Gastrocnemius medialis (tissue), 4 donors: ENCODE data around the gene PARP15. TPM values are rescaled to one million over a fixed set of nuclear protein-coding genes. Genes with fewer than 3 reads are reported as not detected.

Experiments
- ATAC-seq, 2 donors: fragments of 150-250 bp; one replicate each; pipeline ENCODE4 v1.9.1; 2016
- DNase-seq, 2 donors: peaks; one replicate each; pipeline ENCODE4 v3.0.0-alpha.2; 2019
- H3K27ac ChIP-seq, 4 donors: fragments of 200-600 bp; sonication (generic); 1 replicate in 1 of 4; 2 replicates in 3 of 4; pipeline ENCODE4 v1.5.1; 2016 to 2018; ENCODE audit warnings: mild to moderate bottlenecking in 2 of 4, moderate library complexity in 1 of 4
- H3K27me3 ChIP-seq, 3 donors: fragments of 200-600 bp; sonication (generic) in 2 of 3; 1 replicate in 1 of 3; 2 replicates in 2 of 3; pipeline versions ENCODE4 v1.5.1 to v1.6.0; 2016 to 2019; ENCODE audit warnings: mild to moderate bottlenecking in 1 of 3, moderate library complexity in 1 of 3
- H3K36me3 ChIP-seq, 2 donors: fragments of 200-600 bp; sonication (generic) in 1 of 2; one replicate each; pipeline ENCODE4 v1.5.1; 2017 to 2018
- H3K4me1 ChIP-seq, 2 donors: fragments of 200-600 bp; sonication (generic) in 1 of 2; one replicate each; pipeline ENCODE4 v1.5.1; 2016 to 2017; ENCODE audit warnings: mild to moderate bottlenecking in 2 of 2
- H3K4me3 ChIP-seq, 4 donors: fragments of 200-600 bp; sonication (generic) in 3 of 4; 1 replicate in 1 of 4; 2 replicates in 3 of 4; pipeline ENCODE4 v1.5.1; 2016 to 2019; ENCODE audit warnings: mild to moderate bottlenecking in 2 of 4
- H3K9me3 ChIP-seq, 3 donors: fragments of 200-600 bp; sonication (generic) in 2 of 3; 1 replicate in 1 of 3; 2 replicates in 2 of 3; pipeline ENCODE4 v1.5.1; 2016 to 2019
- CTCF ChIP-seq, 5 experiments: fragments of 450-650 bp in 3 of 5; fragments of 200-600 bp in 2 of 5; sonication (generic) in 2 of 5; IDR thresholded peaks in 4 of 5; conservative IDR thresholded peaks in 1 of 5; 1 replicate in 4 of 5; 2 replicates in 1 of 5; pipeline ENCODE4 v1.5.1; 2016 to 2019; ENCODE audit warnings: antibody characterized with exemption in 5 of 5, mild to moderate bottlenecking in 3 of 5, moderate library complexity in 3 of 5
- POLR2A ChIP-seq, 2 donors: fragments of 450-650 bp; IDR thresholded peaks; one replicate each; pipeline ENCODE4 v1.6.1; 2017; ENCODE audit warnings: antibody characterized with exemption in 2 of 2, mild to moderate bottlenecking in 2 of 2, moderate library complexity in 2 of 2
- in situ Hi-C, 4 donors: fragments of 200-750 bp; cut with MboI; loops; one replicate each; pipeline versions ENCODE4 v1.15.0 to v1.8.0; 2017; ENCODE audit warnings: low sequenced_read_pairs in 4 of 4
- intact Hi-C: fragments of 100-400 bp; cut with DNase I; formaldehyde crosslinking; loops from one replicate; pipeline ENCODE4 v1.15.1; 2023; ENCODE audit warnings: low total_unique reads
- total RNA-seq, 4 donors: library from RNA; depleted of rRNA; stranded (reverse); fragments of >200 nt; gene quantifications; one replicate each; pipeline versions ENCODE4 v1.1.0 to v1.2.3, GENCODE V29; 2016

PARP15 gene
- total RNA-seq, 4 donors from 2014 or later = 0.16 to 0.51 TPM; not detected in 2

- intact Hi-C loops = loop anchor here (2.0 to 5.0 kb wide), 2 partner anchors 221 to 294 kb away; partner anchors contain the start of gene FAM162A
- no peaks in the 10 kb centered on the region for H3K36me3 ChIP-seq
- in situ Hi-C loops = loop anchor here (5.0 to 25.0 kb wide), 6 partner anchors 116 to 1141 kb away; partner anchors contain the start of genes POLQ (in 2 of the 4), DTX3L (in 1 of the 4) and PARP9 (in 1 of the 4)
- H3K4me1 ChIP-seq = peaks cover 21% of the 10 kb centered on the region in 2 donors
- DNase-seq (peak in 1 of 2 donors; percentile 19), ATAC-seq (no peak)
- H3K4me3 ChIP-seq = peak overlapping the region in 1 of 4 donors; percentile 98
- TF ChIP-seq POLR2A (IDR thresholded peaks at IDR 0.05) (no peak), CTCF (IDR thresholded peaks at IDR 0.05 in 4 of 5, conservative IDR thresholded peaks at IDR 0.05 in 1 of 5) (no peak)
- no peaks in the 10 kb centered on the region for H3K27me3 ChIP-seq
- no peaks in the 10 kb centered on the region for H3K9me3 ChIP-seq
- peak overlapping the region; percentile 26 to 87 (median 86) for H3K27ac ChIP-seq
Measured at GRCh38 chr3:122678506-122678905, 101.1 kb downstream of the PARP15 start.

- Histone ChIP-seq H3K9me3 (no peaks in the 10 kb centered on the region), H3K4me3 (peak overlapping the region; percentile 84 to 98 (median 98)), H3K36me3 (no peaks in the 10 kb centered on the region), H3K4me1 (peaks cover 21 to 24% of the 10 kb centered on the region in 2 donors), H3K27ac (peak overlapping the region; percentile 84 to 87 (median 86)), H3K27me3 (no peaks in the 10 kb centered on the region)
- ATAC-seq (peak; percentile 51 to 74), DNase-seq (peak; percentile 39 to 68)
- in situ Hi-C loops (loop anchor here (5.0 to 25.0 kb wide), 6 partner anchors 117 to 1142 kb away; partner anchors contain the start of genes POLQ (in 2 of the 4), DTX3L (in 1 of the 4) and PARP9 (in 1 of the 4)), intact Hi-C loops (loop anchor here (1.0 to 5.0 kb wide), 4 partner anchors 115 to 294 kb away; partner anchors contain the start of genes DTX3L, FAM162A and PARP9)
- peak; percentile 71 to 84 (median 80) for TF ChIP-seq CTCF (IDR thresholded peaks at IDR 0.05 in 4 of 5, conservative IDR thresholded peaks at IDR 0.05 in 1 of 5)
- TF ChIP-seq POLR2A (IDR thresholded peaks at IDR 0.05) = no peak
Measured at GRCh38 chr3:122679085-122679881, 101.8 kb downstream of the PARP15 start.

- no peaks in the 10 kb centered on the region for H3K9me3 ChIP-seq
- peak overlapping the region; percentile 84 to 87 (median 86) for H3K27ac ChIP-seq
- peaks cover 21 to 24% of the 10 kb centered on the region in 2 donors for H3K4me1 ChIP-seq
- no peaks in the 10 kb centered on the region for H3K36me3 ChIP-seq
- intact Hi-C loops (loop anchor here (1.0 to 5.0 kb wide), 7 partner anchors 116 to 1133 kb away; partner anchors contain the start of genes DTX3L, FAM162A, PARP9 and POLQ), in situ Hi-C loops (loop anchor here (5.0 to 25.0 kb wide), 6 partner anchors 118 to 1143 kb away; partner anchors contain the start of genes POLQ (in 2 of the 4), DTX3L (in 1 of the 4) and PARP9 (in 1 of the 4))
- TF ChIP-seq CTCF (IDR thresholded peaks at IDR 0.05 in 4 of 5, conservative IDR thresholded peaks at IDR 0.05 in 1 of 5) (no peak), POLR2A (IDR thresholded peaks at IDR 0.05) (no peak)
- H3K27me3 ChIP-seq = no peaks in the 10 kb centered on the region
- peak overlapping the region; percentile 84 to 98 (median 98) for H3K4me3 ChIP-seq
- DNase-seq = peak in 1 of 2 donors; percentile 18
- peak; percentile 63 to 69 for ATAC-seq
Measured at GRCh38 chr3:122679882-122680474, 102.5 kb downstream of the PARP15 start.

GRCh38 chr3:122680475-122681283 is 103.2 kb downstream of the PARP15 start, which contains the start of gene PARP14:
TSS of gene PARP14 (plus strand) at chr3:122680839. CDS start at chr3:122680884, 45 bp downstream.
- Histone ChIP-seq H3K4me3 (peak within 1 kb of the TSS; percentile 84 to 98 (median 98)), H3K4me1 (peaks cover 21 to 24% of the 10 kb centered on the region in 2 donors), H3K27ac (peak within 1 kb of the TSS; percentile 84 to 87 (median 86)), H3K27me3 (no peaks in the 10 kb centered on the region), H3K36me3 (peaks cover 0 to under 1% of the 10 kb centered on the region in 2 donors), H3K9me3 (no peaks in the 10 kb centered on the region)
- in situ Hi-C loops = loop anchor here in 2 of 4 donors (25.0 kb wide), 2 partner anchors 118 to 1143 kb away; partner anchors contain the start of genes DTX3L (in 1 of the 2), PARP9 (in 1 of the 2) and POLQ (in 1 of the 2)
- DNase-seq (peak; percentile 28 to 57), ATAC-seq (peak; percentile 75 to 79)
- TF ChIP-seq CTCF (IDR thresholded peaks at IDR 0.05 in 4 of 5, conservative IDR thresholded peaks at IDR 0.05 in 1 of 5) = peak in 2 of 5 experiments; percentile 29 to 36
- peak; percentile 40 to 55 for TF ChIP-seq POLR2A (IDR thresholded peaks at IDR 0.05)
- intact Hi-C loops = loop anchor here (2.0 to 5.0 kb wide), 3 partner anchors 117 to 1133 kb away; partner anchors contain the start of genes POLQ and SLC49A4
